Fibroblast of the aortic adventitia (primary cell): ENCODE measurements around the gene MSANTD2. TPM values are rescaled to one million over a fixed set of nuclear protein-coding genes. Genes with fewer than 3 reads are reported as not detected.
"Not testable (repeated sequence)": the region's sequence is repeated elsewhere in the genome, so short reads cannot be mapped to it uniquely, and the experiment has no call there.

Experiments used
- DNase-seq: peaks from one replicate; pipeline ENCODE4 v3.0.0-alpha.2; 2010; ENCODE audit warnings: low read depth
- H3K4me3 ChIP-seq: 2 replicates; pipeline ENCODE4 v1.5.1; 2011; ENCODE audit warnings: low read depth, mild to moderate bottlenecking, control low read depth, low read length, moderate library complexity
- total RNA-seq: library from RNA; depleted of rRNA; stranded (reverse); fragments of >200 nt; gene quantifications from 2 replicates; pipeline ENCODE4 v1.2.3, GENCODE V29; 2012; ENCODE audit warnings: low replicate concordance
- TF ChIP-seq, protein P1 (sequence below): IDR thresholded peaks from 2 replicates; pipeline ENCODE4 v1.5.1; 2011; ENCODE audit warnings: mild to moderate bottlenecking, low read length, control low read depth, inconsistent platforms; ENCODE audit not compliant: insufficient read depth

Gene MSANTD2
- total RNA-seq, 1 donor = 10.8 TPM

DNA sequence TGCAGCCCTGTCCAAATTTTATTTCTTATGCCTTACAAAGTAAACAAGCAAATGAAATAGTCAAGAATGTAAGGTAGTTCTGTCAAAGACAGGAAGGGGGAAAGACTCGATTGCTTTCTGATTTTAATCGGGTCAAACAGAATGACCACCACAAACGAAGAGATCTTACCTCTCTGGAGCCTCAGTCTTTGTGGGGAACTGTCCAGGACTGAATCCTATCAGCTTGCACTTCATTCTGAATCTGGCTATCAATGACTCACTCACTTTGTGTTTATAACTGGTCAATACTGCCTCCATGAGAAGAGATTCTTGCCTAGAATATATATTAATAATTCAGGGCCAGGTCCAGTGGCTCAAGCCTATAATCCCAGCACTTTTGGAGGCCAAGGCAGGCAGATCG lies 17.2 kb downstream of the MSANTD2 start:
- no peak overlapping the region for H3K4me3 ChIP-seq
- TF ChIP-seq, protein P1, sequence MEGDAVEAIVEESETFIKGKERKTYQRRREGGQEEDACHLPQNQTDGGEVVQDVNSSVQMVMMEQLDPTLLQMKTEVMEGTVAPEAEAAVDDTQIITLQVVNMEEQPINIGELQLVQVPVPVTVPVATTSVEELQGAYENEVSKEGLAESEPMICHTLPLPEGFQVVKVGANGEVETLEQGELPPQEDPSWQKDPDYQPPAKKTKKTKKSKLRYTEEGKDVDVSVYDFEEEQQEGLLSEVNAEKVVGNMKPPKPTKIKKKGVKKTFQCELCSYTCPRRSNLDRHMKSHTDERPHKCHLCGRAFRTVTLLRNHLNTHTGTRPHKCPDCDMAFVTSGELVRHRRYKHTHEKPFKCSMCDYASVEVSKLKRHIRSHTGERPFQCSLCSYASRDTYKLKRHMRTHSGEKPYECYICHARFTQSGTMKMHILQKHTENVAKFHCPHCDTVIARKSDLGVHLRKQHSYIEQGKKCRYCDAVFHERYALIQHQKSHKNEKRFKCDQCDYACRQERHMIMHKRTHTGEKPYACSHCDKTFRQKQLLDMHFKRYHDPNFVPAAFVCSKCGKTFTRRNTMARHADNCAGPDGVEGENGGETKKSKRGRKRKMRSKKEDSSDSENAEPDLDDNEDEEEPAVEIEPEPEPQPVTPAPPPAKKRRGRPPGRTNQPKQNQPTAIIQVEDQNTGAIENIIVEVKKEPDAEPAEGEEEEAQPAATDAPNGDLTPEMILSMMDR = no peak
- no peak for DNase-seq

DNA sequence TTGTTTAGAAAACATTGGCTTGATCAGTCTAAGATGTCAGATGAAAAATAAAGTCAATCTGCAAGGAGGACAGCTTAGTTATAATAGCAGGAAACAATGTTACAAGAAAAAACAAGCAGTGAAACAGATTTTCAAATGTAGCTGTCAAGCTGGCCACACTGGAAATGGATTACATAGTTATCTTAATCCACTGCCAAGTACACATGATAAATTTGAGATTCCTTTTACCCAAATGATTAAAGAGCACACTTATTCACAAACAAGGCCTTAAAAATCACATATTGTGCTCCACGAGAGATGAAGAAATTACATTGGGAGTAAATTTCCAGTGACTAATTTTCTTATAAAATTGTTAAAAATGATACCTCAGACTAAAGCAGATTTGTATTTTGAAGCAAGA lies 20.6 kb downstream of the MSANTD2 start:
- TF ChIP-seq, protein P1 = no peak
- no peak overlapping the region for H3K4me3 ChIP-seq
- DNase-seq = no peak

DNA sequence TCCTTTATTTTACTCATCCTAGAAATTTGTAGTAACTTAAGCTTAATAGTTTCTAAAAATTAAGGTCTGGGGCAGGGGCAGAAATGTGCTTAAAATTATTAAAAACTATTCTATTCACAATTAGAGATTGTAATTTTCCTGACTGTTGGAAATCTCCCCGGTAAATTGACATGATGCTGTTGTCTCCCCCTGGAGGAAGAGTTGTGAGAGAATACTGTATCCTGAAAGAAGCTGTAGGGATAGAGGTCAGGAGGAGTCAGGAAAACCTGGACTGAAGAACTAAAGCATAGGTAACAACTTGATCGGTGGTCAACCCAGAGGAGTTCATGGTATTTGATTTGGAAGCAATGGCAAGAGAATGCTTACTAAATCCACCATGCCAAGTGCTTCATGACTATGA lies 21.9 kb downstream of the MSANTD2 start:
- DNase-seq = no peak
- no peak overlapping the region for H3K4me3 ChIP-seq
- TF ChIP-seq, protein P1 = peak; percentile 4

DNA sequence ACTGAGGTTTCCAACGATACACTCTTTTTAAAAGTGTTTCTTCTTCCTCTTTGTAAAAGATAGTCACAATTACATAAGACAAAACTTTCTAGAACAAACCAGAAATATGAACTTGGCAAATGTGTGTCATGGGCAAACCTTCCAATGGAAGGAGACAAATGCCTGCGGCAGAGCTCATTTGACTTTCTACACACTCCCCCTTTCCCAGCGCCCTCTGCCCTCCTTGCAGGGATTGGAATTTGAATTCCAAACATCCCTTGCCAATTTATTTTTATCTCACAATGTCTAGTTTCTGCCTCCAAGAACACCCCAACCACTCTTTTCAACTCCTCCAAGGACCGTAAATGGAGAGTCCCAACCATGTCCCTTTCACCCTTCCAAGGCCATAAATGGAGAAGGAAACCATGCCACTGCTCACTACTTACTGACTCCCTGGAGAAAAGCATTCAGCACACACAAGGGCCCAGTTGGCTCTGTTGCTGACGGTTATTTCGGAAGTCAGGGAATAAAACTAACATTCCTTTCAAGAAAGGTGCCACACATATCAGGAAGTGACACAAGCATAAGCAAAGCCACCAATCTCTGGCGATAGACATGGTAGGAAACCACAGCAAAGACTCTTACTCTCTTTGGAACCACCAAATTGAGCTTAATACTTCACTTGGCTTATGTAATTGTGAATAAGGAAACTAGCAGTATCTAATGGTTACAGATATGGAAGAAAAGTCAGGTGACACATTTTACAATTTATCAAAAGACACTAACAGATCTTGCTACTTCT lies 23.2 kb downstream of the MSANTD2 start:
- H3K4me3 ChIP-seq = no peak overlapping the region
- DNase-seq = no peak
- TF ChIP-seq, protein P1 = no peak

DNA sequence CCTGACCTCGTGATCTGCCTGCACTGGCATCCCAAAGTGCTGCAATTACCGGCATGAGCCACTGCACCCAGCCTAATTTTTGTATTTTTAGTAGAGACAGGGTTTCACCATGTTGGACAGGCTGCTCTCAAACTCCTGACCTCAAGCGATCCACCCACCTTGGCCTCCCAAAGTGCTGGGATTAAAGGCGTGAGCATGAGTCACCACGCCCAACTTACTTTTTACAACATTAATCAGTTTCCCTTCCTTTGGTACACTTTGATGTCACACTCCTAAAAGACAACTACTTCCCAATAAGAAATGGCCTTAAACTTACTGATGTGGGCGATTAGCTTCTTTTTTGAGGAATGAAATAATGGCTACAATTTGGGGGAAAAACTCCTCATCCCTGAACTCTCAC lies 29.2 kb downstream of the MSANTD2 start:
- not testable (repeated sequence) for DNase-seq, H3K4me3 ChIP-seq

DNA sequence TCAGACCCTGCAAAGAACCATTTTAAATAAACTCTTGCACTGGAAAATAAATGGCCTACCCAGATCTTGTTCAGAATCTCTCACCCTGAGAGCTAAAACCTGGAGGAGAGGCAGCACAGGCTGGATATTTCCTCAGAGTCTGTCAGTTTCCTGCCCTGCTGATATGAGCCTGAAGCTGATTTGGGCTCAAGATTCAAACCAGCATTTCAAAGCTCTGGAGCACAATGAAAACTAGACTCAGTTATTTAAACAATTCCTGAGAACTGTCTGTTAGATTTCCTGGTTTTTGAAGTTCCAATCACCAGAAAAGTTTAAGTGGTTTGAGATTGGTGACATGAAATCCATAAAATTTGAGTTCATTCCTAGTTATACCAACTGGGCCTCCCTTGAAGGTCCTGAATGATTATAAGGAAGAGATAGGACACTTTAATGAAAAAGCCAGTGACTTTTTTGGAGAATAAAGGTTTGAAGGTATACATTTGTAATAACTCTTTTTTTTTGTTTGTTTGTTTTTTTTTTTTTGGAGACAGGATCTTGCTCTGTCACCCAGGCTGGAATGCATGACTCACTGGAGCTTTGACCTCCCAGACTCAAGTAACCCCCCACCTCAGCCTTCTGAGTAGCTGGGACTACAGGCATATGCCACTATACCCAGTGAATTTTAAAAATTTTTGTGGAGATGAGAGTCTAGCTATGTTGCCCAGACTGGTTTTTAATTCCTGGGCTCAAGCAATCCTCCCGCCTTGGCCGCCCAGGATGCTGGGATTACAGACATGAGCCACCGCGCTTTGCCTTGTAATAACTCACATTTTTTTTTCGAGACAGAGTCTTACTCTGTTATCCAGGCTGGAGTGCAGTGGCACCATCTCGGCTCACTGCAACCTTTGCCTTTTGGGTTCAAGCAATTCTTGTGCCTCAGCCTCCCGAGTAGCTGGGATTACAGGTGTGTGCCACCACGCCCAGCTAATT lies 30.1 kb downstream of the MSANTD2 start:
- TF ChIP-seq, protein P1 = no peak
- no peak overlapping the region for H3K4me3 ChIP-seq
- no peak for DNase-seq

DNA sequence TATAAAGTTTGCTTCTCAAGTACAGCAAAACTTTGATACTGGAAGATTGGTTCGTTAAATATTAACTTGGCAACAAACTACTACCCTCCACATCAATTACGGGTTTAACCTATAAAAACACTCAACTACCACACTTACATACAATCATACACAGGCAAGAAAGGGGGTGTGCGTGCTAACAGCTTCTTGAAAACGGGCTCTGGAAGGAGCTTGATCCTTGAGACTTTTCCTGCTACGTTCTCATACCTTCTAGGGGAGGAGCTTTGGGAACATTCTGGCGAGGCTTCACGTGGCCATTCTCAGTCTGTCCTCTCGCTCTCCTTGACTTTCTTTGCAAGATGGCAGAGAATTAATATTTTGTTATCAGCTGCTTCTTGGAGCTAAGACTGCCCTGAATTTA lies 31.3 kb downstream of the MSANTD2 start:
- H3K4me3 ChIP-seq = no peak overlapping the region

More for the DNA sequence above, 31.3 kb downstream of the MSANTD2 start:
- DNase-seq = no peak
- TF ChIP-seq, protein P1 = no peak
